CMK (cell line): ENCODE results near the gene ZIC2.
A peak's percentile ranks its signal among the peaks of the same experiment; 100 is the strongest.

Experiments
- DNase-seq: peaks from one replicate; pipeline ENCODE4 v3.0.0-alpha.2; 2010; ENCODE audit warnings: low read depth

The ZIC2 gene

DNA sequence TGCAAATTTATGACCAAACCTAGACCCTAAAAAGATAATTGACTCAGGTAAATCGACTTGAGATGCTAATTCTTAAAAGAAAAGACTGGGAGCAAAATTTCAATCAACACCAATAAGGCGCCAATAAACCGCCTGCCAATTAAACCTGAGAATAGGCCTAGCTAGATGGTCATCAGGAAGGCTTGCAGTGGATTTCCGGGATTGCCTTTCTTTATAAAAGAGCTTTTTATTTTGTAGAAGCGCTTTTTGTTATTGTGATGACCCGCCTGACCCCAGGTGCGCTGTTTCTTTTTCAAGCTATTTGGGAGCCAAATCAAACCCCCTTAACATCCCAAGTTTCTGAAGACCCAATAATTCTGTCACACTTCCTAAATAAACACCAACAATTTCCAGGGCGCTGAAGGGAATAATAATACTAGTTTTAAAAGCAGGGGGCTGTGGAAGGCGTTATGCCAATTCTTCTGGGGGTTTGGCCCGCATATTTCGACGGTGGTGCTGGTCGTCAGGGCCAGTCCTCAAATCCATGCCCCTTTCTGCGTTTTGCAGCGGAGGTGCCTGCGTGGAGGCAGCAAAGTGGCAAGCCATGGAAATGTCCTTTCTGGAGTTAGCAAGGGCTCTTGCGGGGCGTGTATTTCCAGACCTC, 7.2 kb upstream of the ZIC2 start:
- DNase-seq = no peak

DNA sequence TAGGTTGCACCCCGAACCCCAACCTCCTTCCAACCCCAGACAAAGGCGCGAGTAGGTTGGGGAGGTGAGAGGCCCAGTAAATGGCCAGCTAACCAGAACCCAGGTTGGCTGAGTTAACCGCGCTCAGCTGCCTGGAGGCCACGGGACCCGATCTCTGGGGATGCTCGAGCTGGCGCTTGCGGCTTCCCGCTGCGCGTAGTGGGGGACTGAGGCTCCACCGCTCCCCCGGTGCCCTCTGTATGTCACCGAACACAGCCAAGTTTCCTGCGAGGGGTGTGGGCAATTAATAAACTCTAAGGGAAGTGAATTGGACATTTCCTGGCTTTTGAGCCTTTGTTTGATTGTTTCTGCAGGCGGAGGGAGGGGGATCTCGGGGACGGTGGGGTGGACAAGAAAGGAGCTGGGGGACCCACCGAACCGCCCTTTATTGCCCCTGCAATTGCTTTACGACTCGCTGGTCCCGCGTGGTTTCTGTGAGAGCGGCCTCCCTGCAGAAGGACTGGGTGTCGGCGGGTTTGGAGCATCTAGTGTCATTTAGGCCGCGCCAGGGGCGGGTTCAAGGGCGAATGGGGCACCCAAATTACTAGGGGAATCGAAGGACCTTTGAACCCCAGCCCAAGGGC, 6.5 kb upstream of the ZIC2 start:
- no peak for DNase-seq

DNA sequence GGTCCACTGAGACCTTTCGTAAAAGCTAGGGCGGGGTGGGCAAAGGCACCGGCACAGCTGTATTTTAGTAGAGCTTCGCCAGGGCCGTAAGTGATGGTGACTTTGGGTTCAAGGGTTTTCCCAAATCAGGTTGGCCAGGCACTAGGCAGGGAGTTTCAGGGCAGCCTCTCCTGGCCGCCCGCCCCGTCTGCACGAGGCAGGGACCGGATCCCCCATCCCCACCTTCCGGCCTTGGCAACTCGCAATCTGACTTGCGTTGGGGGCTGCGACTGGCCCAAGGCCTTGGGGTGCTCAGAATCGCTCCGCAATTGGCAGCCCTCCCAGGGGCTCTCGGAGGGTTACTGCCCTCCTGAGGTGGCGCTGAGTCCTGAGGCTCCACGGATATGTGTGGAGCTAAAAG, 6.0 kb upstream of the ZIC2 start:
- DNase-seq = no peak

DNA sequence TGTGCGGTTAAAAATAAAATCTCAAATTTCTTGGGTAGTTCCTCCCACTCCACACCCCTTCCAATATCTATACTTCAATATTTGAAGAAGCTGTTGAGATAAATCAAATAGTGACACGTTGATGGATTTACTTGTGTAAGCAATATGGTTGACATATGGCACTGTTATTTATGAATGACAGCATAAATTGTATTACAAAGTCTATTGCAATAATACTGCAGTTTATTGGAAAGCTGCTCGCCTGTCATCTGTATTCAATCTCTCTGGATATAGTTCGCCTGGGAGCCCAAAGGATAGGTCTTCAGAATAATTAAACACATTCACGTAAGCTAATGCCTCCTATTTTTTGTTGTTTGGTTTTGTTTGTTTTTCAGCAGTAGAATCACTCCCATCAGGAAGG, 5.0 kb upstream of the ZIC2 start:
- no peak for DNase-seq

DNA sequence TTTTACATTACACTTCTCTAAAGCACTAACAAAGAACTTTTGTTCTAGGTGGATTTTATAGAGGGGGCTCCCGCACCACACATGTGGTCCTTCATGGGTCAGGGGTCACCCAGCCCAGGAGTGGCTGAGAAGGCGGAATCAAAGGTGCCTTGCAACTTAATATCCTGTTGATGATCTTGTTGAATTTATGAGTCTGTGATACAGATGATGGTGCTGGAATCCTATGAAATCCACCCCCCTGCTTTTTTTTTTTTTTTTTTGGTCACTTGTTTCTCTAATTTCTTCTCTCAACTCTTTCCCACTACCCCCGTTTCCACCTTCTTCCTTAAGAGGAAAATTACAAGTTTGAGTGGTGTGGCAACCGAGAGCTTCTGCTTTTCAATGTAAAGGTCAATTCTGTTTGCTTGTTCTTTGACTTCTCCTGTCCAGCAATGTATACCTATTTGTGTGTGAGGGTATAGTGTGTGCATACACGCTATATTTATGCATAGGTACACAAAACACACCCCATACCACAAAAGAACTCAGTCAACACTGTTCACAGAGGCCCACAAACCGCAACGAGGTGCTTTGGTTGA, 4.2 kb upstream of the ZIC2 start:
- DNase-seq = no peak

DNA sequence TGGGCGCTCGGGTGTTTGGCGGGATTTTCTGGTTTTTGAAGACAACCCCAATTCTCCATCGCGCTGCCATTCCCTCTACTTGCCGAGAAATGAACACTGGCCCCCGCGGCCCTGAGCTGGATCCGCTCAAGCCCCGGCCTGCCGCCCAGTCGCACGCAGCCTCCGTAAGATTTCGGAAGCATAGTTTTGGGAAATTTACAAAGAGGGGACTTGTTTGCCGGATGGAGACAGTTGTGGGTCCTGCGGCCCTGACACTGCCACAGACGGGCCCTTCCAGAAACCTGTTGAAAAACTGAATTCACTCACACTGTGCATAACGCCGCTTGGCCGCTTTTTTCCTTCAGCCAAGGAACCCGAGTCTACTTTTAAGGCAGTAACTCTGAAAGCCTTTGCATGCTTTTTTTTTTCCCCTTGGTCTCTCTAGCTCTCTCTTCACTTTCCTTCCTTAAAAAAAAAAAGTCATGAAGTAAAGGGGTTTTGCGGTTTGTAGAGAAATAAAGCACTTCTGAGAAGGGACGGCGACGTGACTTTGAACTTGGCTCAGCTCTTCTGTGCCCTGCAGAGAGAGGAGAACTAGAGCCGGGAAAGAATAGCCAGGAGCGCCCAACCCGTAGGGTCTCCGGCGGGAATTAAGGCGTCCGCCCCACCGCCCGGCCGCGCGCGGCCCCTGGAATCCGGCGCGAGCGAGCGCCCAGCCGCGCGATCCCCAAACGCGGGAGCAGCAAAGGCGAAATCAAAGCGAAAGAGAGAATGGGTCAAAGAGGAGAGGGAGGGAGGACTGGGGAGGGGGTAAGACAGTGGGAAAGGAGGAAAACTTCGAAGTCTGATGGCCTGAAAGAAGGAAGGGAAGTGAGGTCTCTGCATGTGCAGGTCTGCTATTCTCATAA, 3.4 kb upstream of the ZIC2 start:
- DNase-seq = no peak

DNA sequence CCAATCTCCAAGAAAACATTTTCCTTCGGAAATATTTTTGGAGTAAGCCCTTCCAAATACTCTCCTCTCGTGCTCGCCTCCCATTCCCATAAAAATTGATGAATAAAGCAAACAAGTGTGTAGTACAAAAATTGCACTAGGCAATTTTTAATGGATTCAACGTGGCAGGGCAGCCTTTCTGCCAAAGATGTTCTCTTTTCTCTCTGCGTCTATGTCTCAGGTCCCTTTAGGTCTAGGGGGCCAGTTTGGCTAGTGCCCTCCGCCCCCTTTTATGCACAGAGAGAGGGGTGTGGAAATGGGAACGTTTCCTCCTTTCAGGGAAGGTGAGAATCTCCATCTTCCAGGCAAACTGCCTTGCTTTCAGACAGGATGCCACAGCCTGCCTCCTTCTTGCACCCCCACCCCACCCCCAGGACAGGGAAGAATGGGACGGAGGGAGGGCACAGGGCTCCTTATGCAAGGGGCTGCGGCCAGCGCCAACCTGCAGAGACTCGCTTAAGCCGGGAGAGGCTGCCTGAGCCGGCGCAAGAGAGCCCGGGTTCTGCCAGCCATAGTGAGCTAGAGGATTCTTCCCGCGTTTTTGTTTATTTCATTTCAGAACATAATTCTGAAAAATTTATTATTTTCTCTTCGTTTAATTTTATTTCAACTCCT, 2.7 kb upstream of the ZIC2 start:
- no peak for DNase-seq

DNA sequence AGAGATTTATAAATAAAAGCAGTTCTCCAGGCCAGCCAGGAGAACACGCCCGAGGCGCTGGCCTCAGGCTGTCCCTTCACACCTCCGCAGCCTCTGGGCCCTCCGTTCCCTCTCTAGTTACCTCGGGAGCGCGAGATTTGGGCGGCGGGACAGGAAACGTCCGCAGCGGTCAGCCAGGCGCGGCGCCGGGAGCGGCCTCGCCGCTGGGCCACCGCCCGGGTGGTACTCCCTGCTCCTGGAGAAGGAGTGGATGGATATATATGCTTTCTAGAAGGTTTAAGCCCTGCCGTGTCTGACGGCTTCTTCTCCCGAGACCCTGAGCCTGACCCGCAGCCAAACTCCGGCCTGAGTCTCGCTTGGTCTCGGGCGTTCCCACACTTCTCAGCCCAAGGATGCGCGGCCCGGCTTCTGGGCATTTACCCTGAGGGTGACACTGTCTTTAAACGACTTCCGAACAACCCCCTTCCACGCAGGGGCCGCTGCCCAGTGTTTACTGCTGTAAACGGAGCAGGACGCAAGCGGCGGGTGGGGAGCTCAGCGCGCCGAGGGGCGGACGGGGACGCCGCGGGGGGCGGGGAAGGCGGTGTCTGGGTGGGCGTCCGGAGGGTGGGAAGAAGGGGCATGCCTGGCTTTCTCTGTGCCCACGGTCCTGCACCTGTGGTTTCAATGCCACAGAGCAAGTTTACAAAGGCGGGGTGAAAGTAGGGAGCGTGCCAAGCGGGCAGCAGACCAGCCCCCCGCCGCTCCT, 2.0 kb upstream of the ZIC2 start:
- no peak for DNase-seq

DNA sequence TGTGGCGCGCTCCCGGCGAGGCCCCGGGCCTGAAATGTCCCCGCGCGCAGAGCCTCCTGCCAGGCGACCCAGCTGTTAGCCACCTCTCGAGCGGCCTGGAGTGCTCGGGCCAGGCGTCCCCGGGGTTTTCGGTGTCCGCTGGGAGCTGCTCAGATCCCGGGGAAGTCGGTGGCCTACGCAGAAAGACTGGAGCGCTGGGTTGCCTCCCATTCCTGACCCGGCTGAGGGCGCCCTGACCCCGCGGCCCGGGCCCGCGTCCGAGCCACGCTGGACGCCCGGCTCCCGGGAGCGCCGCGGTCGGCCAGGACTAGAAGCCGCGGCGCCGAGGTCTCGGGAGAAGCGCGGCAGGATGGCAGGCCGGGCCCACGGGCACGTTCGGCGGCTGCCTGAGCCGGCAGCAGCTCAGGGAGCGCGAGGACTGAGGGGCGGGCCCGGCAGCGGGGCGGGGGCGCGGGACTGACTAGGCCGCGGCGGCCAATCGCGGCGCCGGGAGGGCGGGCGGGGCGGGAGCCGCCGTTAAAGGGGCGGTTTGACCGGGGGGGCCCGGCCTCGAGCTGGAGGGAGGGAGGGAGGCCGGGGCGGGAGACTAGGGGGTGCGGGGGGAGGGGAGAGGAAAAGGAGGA, 1.3 kb upstream of the ZIC2 start:
- DNase-seq = peak; percentile 68

DNA sequence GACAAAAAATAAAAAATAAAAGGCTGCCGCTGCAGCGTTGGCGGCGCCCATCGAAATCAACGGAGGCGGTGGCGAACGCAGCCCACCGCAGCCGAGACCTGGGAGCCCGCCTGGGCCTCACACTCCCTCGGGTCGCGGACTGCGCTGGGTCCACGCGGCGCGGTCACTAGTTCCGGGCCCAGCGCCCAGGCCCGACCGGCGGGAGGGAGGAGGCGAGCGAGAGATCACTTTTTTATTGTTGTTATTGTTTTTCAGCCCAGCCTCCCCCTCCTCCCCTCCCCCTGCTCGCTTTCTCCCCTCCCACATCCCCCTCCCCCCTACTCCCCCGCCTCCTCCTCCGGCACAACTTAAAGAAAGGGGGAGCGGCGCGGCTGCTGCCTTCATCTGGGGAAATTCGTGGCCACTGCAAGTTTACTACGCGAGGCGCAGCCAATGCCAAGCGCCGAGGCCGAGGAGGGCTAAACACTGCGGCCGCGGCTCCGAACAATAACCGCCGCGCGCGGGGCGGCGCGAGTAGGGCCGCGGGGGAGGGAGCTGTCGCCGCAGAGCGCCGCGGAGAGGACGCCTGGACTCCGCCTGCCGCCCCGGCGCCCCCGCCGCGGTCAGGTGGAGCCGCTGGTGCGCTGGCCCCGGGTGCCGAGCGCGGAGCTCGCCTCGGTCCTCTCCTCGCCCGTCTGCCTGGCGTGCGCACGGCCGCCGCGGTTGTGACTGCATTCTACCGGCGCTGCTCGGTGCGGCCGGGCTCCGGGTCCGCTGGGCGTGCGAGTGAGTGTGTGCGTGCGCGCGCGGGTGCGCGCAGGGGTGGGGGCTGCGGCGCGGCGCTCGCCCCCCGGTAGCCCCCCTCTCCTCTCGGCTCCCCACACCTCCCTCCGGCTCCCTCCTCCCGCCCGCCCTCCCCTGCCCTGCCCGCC, 505 bp upstream of the ZIC2 start:
- peak; percentile 63 for DNase-seq

DNA sequence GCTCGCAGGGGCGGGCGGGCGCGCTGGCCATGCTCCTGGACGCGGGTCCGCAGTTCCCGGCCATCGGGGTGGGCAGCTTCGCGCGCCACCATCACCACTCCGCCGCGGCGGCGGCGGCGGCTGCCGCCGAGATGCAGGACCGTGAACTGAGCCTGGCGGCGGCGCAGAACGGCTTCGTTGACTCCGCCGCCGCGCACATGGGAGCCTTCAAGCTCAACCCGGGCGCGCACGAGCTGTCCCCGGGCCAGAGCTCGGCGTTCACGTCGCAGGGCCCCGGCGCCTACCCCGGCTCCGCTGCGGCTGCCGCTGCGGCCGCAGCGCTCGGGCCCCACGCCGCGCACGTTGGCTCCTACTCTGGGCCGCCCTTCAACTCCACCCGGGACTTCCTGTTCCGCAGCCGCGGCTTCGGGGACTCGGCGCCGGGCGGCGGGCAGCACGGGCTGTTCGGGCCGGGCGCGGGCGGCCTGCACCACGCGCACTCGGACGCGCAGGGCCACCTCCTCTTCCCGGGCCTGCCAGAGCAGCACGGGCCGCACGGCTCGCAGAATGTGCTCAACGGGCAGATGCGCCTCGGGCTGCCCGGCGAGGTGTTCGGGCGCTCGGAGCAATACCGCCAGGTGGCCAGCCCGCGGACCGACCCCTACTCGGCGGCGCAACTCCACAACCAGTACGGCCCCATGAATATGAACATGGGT, 599 bp downstream of the ZIC2 start:
- DNase-seq = no peak

DNA sequence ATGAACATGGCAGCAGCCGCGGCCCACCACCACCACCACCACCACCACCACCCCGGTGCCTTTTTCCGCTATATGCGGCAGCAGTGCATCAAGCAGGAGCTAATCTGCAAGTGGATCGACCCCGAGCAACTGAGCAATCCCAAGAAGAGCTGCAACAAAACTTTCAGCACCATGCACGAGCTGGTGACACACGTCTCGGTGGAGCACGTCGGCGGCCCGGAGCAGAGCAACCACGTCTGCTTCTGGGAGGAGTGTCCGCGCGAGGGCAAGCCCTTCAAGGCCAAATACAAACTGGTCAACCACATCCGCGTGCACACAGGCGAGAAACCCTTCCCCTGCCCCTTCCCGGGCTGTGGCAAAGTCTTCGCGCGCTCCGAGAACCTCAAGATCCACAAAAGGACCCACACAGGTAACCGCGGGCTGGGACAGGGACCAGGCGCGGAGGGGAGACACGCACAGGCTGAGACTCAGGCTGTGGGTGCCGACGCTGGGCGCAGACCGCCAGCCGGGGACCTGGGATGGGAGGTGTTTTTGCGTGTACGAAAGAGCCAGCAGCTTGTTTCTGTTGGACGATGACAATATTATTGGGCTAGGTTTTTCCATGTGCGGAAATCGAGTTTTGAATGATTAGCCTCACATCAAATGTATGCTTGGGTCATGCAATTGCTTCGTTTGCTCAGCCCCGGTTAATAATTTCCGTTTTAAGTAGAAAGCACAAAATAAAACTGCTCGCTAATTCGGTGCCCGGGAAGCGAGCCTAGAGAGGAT, 1.3 kb downstream of the ZIC2 start:
- peak; percentile 43 for DNase-seq

DNA sequence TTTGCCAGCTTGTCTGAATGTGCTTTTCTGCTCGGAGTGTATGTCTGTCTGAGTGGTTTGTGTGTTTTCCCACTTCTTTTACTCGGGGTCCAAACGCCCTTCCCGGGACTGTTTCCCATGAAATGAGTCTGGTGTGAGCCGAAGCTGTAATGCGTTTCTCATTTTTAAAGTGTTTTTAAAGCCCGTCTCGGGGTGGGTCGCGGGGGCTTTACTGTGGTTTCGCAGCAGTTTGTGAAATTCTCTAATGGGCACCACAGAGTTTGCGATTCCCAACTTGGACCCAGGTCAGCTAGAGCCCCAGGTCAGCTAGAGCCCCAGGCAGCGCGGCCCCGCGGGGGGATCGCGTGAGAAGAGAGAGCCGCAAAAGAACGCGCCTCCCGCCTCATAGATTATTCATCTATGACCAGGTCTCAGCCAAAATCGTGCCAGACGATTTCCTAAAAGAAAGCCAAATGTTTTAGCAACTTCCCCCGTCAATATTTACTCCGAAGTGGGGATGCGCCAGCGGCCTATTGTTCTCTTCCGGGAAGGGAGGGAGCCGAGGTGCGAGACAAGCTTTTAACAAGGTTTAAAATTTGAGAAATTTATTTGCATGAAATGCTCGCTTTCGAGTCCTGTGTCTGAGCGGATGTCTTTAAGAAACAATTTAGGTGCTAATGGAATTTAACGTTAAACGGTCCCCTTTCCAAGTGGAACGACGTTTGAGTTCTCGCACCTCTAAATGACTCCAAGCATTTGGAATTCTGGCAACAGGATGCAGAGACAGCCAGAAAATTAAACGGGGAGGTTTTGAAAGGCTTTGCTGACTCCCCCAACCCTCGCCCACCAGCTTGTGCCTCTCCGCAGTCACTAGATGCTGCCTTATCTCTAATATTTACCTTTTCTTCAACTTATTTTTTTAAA, 2.2 kb downstream of the ZIC2 start:
- DNase-seq = no peak

DNA sequence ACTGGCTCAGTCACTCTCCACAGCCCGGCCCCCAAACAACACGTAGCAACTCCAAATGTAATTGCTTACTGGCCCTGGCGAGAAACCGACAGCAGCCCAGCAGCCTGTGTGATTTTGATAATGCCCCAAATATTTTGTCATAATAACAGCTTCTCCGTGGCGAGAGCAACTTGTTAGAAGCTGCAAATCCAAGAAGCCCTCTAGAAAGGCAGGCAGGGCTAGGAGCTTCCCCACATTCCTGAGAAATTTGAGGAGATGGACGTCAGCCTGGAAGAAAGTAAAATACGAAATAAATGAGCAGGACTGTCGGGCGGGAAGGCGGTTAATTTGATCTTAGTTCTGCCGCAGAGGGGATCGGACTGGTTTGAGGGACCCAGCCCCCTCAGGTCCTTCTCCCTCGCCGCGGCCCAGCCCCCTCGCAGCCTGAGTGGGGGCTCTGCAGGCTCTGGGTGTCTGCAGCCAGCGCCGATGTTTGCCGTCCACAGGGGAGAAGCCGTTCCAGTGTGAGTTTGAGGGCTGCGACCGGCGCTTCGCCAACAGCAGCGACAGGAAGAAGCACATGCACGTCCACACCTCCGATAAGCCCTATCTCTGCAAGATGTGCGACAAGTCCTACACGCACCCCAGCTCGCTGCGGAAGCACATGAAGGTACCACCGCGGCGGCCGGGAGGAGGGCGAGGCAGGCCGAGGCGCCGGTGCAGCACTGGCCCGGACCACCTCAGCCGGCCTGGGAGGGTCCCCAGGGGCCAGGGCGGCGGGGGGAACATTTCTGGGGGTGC, 3.1 kb downstream of the ZIC2 start:
- DNase-seq = peak; percentile 89

DNA sequence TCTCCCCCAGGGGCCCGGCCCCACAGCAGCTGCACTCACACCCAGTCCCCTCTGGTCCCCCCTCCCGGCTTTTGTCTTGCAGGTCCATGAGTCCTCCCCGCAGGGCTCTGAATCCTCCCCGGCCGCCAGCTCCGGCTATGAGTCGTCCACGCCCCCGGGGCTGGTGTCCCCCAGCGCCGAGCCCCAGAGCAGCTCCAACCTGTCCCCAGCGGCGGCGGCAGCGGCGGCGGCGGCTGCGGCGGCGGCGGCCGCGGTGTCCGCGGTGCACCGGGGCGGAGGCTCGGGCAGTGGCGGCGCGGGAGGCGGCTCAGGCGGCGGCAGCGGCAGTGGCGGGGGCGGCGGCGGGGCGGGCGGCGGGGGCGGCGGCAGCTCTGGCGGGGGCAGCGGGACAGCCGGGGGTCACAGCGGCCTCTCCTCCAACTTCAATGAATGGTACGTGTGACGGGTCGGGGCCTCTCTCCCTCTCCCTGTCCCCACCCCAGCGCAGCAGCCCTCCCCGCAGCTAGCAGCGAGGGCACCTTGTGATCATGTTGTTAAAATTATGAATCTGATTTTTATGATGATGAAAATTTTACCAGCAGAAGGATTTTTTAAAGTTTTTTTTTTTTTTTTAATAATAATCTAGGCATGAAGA, 3.8 kb downstream of the ZIC2 start:
- DNase-seq = no peak

DNA sequence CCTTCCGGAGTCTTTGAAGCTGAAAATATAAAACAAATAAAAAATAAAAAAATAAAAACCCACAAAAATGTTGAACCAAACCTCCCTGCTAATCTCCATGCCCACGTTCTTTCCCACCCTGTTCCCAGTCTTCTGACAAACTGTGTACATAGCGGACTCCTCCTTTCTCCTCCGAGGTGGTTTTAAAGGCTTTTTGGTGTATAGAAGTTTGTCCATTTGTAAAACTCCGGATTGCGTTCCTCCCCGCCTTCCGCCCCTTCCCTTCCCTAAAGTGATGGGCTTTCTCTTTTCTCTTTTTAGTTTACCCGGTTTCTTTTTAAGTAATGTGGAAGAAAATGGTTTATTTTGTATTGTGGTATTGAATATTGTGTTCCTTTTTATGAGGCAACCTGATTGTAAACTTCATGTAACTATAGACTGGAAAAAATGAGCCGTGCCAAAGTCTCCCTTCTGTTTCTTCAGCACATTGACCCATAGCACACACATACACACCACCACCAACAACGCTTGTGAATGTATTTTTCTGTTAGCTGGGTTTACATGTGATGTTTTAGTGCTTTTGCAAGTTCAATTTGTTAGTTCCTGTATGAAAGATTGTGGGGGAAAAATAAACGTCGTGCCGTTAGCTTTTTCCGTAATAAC, 4.4 kb downstream of the ZIC2 start:
- DNase-seq = no peak
